Uterus (tissue), 2 donors: ENCODE measurements around the gene CBFA2T3.

Experiments used
- CTCF ChIP-seq, 4 experiments: fragments of 200-600 bp in 2 of 4; fragments of 450-650 bp in 2 of 4; sonication (generic) in 2 of 4; IDR thresholded peaks; one replicate each; pipeline ENCODE4 v1.5.1; 2016 to 2019; ENCODE audit warnings: antibody characterized with exemption in 4 of 4, mild to moderate bottlenecking in 2 of 4, moderate library complexity in 1 of 4
- POLR2A ChIP-seq, 2 donors: fragments of 450-650 bp; IDR thresholded peaks; one replicate each; pipeline ENCODE4 v1.6.1; 2016; ENCODE audit warnings: antibody characterized with exemption in 2 of 2, mild to moderate bottlenecking in 1 of 2, moderate library complexity in 1 of 2

GRCh38 chr16:88865310-88865709 is 111.7 kb downstream of the CBFA2T3 start:
- TF ChIP-seq CTCF (IDR thresholded peaks at IDR 0.05) (no peak), POLR2A (IDR thresholded peaks at IDR 0.05) (no peak)
